CD4-positive, alpha-beta T cell treated with Interleukin-6 for 4 hours (primary cell): ENCODE measurements around the gene ST6GAL2.

Source experiments
- DNase-seq: peaks from one replicate; pipeline ENCODE4 v3.0.0-alpha.2; 2020; ENCODE audit warnings: mixed read lengths

ST6GAL2 gene

GRCh38 chr2:106885971-106886915 lies at the start of gene ST6GAL2:
ST6GAL2 (minus strand) TSS chr2:106886167; CDS start chr2:106843977, 42,190 bp downstream.
- DNase-seq: no peak

- DNase-seq: no peak
Observed at GRCh38 chr2:106932644-106933043, 46.7 kb upstream of the ST6GAL2 start.

GRCh38 chr2:106931717-106932335 lies 45.9 kb upstream of the ST6GAL2 start:
- no peak for DNase-seq

- no peak for DNase-seq
Observed at GRCh38 chr2:106921451-106921850, 35.5 kb upstream of the ST6GAL2 start.

GRCh38 chr2:106919012-106919411 lies 33.0 kb upstream of the ST6GAL2 start:
- no peak for DNase-seq

- no peak for DNase-seq
Observed at GRCh38 chr2:106904242-106904641, 18.3 kb upstream of the ST6GAL2 start.

GRCh38 chr2:106899786-106900530 lies 14.0 kb upstream of the ST6GAL2 start:
- no peak for DNase-seq

GRCh38 chr2:106894545-106894944 lies 8.6 kb upstream of the ST6GAL2 start:
- DNase-seq: no peak

GRCh38 chr2:106892048-106892447 lies 6.1 kb upstream of the ST6GAL2 start:
- DNase-seq: no peak

- DNase-seq: no peak
Observed at GRCh38 chr2:106890606-106891005, 4.6 kb upstream of the ST6GAL2 start.

- no peak for DNase-seq
Observed at GRCh38 chr2:106886916-106887758, 1.2 kb upstream of the ST6GAL2 start.

- no peak for DNase-seq
Observed at GRCh38 chr2:106885329-106885728, 638 bp downstream of the ST6GAL2 start.

- no peak for DNase-seq
Observed at GRCh38 chr2:106882673-106883072, 3.3 kb downstream of the ST6GAL2 start.

- no peak for DNase-seq
Observed at GRCh38 chr2:106878206-106878605, 7.8 kb downstream of the ST6GAL2 start.

GRCh38 chr2:106876699-106877098 lies 9.3 kb downstream of the ST6GAL2 start:
- no peak for DNase-seq

- DNase-seq: no peak
Observed at GRCh38 chr2:106869512-106870275, 16.3 kb downstream of the ST6GAL2 start.

- no peak for DNase-seq
Observed at GRCh38 chr2:106868275-106868674, 17.7 kb downstream of the ST6GAL2 start.

- no peak for DNase-seq
Observed at GRCh38 chr2:106867196-106867953, 18.6 kb downstream of the ST6GAL2 start.

GRCh38 chr2:106866641-106867040 lies 19.3 kb downstream of the ST6GAL2 start:
- DNase-seq: no peak

- no peak for DNase-seq
Observed at GRCh38 chr2:106864051-106864450, 21.9 kb downstream of the ST6GAL2 start.

- no peak for DNase-seq
Observed at GRCh38 chr2:106863387-106863786, 22.6 kb downstream of the ST6GAL2 start.
